Stomach (tissue), 9 donors: ENCODE data around the gene CPA3. TPM values are rescaled to one million over a fixed set of nuclear protein-coding genes. Genes with fewer than 3 reads are reported as not detected.

Source experiments
- DNase-seq, 2 donors: peaks; one replicate each; pipeline versions ENCODE4 v3.0.0 to v3.0.0-alpha.2; 2013 to 2019
- H3K27ac ChIP-seq, 5 donors: fragments of 200-600 bp in 4 of 5; sonication (generic) in 4 of 5; one replicate each; pipeline ENCODE4 v1.5.1; 2013 to 2019; ENCODE audit warnings: mild to moderate bottlenecking in 1 of 5, moderate library complexity in 1 of 5
- H3K27me3 ChIP-seq, 3 donors: fragments of 200-600 bp; sonication (generic); one replicate each; pipeline ENCODE4 v1.5.1; 2017 to 2019; ENCODE audit warnings: mixed run types in 1 of 3
- H3K36me3 ChIP-seq, 4 donors: fragments of 200-600 bp; sonication (generic); 1 replicate in 3 of 4; 2 replicates in 1 of 4; pipeline ENCODE4 v1.5.1; 2016 to 2019
- H3K4me1 ChIP-seq, 4 donors: fragments of 200-600 bp; sonication (generic); one replicate each; pipeline ENCODE4 v1.5.1; 2016 to 2019
- H3K4me3 ChIP-seq, 4 donors: fragments of 200-600 bp; sonication (generic) in 3 of 4; one replicate each; pipeline ENCODE4 v1.5.1; 2016 to 2019; ENCODE audit warnings: mild to moderate bottlenecking in 1 of 4
- H3K9me3 ChIP-seq, 4 donors: fragments of 200-600 bp; sonication (generic); one replicate each; pipeline ENCODE4 v1.5.1; 2016 to 2019
- EP300 ChIP-seq: sonication (generic); formaldehyde crosslinking; IDR thresholded peaks from one replicate; pipeline ENCODE4 v1.6.1; 2017; ENCODE audit warnings: antibody characterized with exemption
- POLR2A ChIP-seq, 4 donors: fragments of 450-650 bp; IDR thresholded peaks; one replicate each; pipeline ENCODE4 v1.6.1; 2016; ENCODE audit warnings: antibody characterized with exemption in 4 of 4, control low read depth in 2 of 4, mild to moderate bottlenecking in 1 of 4, moderate library complexity in 1 of 4
- POLR2AphosphoS5 ChIP-seq, 3 donors: sonication (generic); formaldehyde crosslinking; IDR thresholded peaks; one replicate each; pipeline ENCODE4 v1.6.1; 2016; ENCODE audit warnings: antibody characterized with exemption in 3 of 3
- WGBS, 5 donors: extraction: QIAGEN DNeasy Blood & Tissue Kit in 3 of 5; methylation state at CpG; one replicate each; pipeline versions ENCODE4 v1.1.5 to v1.1.7; 2013 to 2018; 5-methylcytosine and 5-hydroxymethylcytosine counted together
- intact Hi-C: fragments of 100-400 bp; cut with DNase I; formaldehyde crosslinking; loops from one replicate; pipeline ENCODE4 v1.15.1; 2023; ENCODE audit warnings: low total_unique reads
- polyA plus RNA-seq, 3 donors: library from polyadenylated mRNA; stranded (reverse); fragments of 200-250 nt; gene quantifications; one replicate each; pipeline ENCODE4 v1.2.3, GENCODE V29; 2013
- total RNA-seq, 5 donors: library from RNA; depleted of rRNA; stranded (reverse); fragments of >200 nt; gene quantifications; one replicate each; pipeline versions ENCODE4 v1.1.0 to v1.2.3, GENCODE V29; 2014 to 2016
- TF ChIP-seq, protein P1 (sequence below), 7 experiments: fragments of 450-650 bp in 4 of 7; fragments of 200-600 bp in 3 of 7; sonication (generic) in 3 of 7; IDR thresholded peaks; one replicate each; pipeline ENCODE4 v1.5.1; 2016 to 2019; ENCODE audit warnings: antibody characterized with exemption in 7 of 7, control low read depth in 2 of 7, mild to moderate bottlenecking in 1 of 7
- donor health status: healthy with polysubstance abuse.
- donor health status: Bipolar disorder and iron deficiency.
- donor health status: healthy.

Gene CPA3
- total and polyA plus RNA-seq, 8 donors = 1.1 to 29.6 (median 19.8) TPM; not detected in 3

DNA sequence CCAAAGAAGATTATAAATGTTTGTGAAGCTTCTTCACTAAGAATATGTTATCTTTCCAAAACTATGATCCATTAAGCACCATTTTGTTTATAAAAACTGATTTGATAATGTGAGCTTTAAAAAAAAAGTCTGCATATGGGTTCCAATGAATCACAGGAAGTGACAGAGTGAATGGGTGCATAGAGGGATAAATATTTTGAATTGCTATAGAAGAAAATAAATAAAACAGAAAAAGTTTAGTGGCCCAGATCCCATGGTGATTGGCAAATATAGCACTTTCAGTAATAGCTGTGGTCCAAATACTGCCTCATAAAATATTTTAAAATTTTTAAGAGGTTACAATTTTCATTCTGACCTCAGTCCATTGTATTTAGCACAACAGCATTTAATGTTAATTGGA, 19.2 kb downstream of the CPA3 start:
- H3K27me3 ChIP-seq = no peaks in the 10 kb centered on the region
- TF ChIP-seq EP300 (no peak), POLR2A (IDR thresholded peaks at IDR 0.05) (no peak), POLR2AphosphoS5 (IDR thresholded peaks at IDR 0.05) (no peak)
- TF ChIP-seq, protein P1, sequence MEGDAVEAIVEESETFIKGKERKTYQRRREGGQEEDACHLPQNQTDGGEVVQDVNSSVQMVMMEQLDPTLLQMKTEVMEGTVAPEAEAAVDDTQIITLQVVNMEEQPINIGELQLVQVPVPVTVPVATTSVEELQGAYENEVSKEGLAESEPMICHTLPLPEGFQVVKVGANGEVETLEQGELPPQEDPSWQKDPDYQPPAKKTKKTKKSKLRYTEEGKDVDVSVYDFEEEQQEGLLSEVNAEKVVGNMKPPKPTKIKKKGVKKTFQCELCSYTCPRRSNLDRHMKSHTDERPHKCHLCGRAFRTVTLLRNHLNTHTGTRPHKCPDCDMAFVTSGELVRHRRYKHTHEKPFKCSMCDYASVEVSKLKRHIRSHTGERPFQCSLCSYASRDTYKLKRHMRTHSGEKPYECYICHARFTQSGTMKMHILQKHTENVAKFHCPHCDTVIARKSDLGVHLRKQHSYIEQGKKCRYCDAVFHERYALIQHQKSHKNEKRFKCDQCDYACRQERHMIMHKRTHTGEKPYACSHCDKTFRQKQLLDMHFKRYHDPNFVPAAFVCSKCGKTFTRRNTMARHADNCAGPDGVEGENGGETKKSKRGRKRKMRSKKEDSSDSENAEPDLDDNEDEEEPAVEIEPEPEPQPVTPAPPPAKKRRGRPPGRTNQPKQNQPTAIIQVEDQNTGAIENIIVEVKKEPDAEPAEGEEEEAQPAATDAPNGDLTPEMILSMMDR (IDR thresholded peaks at IDR 0.05) = no peak
- no peak overlapping the region for H3K4me3 ChIP-seq
- H3K9me3 ChIP-seq = no peaks in the 10 kb centered on the region
- intact Hi-C loops = no loop called here
- H3K27ac ChIP-seq = no peak overlapping the region
- no peaks in the 10 kb centered on the region for H3K36me3 ChIP-seq
- peaks cover 0 to 11% (median 3%) of the 10 kb centered on the region in 4 donors for H3K4me1 ChIP-seq
- no peak for DNase-seq

DNA sequence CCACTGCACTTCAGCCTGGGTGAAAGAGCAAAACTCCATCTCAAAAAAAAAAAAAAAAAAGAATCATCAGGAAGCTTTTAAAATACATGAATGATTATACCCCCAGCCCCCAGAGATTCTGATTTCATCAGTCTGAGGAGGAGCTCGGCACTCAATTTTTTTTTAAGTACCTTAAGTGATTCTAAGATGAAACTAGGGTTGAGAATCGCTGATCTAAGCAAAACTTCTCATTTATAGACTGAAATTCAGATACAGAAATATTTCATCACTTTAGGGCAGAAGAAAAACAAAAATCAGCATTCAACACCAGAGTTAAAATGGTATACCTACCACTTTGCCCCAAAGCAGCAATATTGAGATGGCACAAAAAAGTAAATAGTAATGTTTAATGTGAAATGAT, 24.7 kb downstream of the CPA3 start:
- H3K27ac ChIP-seq = no peak overlapping the region
- intact Hi-C loops = no loop called here
- H3K4me1 ChIP-seq = no peaks in the 10 kb centered on the region
- H3K27me3 ChIP-seq = no peaks in the 10 kb centered on the region
- DNase-seq = no peak
- no peak overlapping the region for H3K4me3 ChIP-seq
- H3K9me3 ChIP-seq = no peaks in the 10 kb centered on the region
- no peaks in the 10 kb centered on the region for H3K36me3 ChIP-seq
- TF ChIP-seq POLR2AphosphoS5 (IDR thresholded peaks at IDR 0.05) (no peak), POLR2A (IDR thresholded peaks at IDR 0.05) (no peak)
- TF ChIP-seq, protein P1 (IDR thresholded peaks at IDR 0.05) = no peak
- 81 to 93% (median 86%) methylated on average over 2 of the region's 2 CpGs for WGBS, 5 donors

GRCh38 chr3:148896062-148896461, 31.0 kb downstream of the CPA3 start:
- TF ChIP-seq POLR2A (IDR thresholded peaks at IDR 0.05) = no peak
- no peak for TF ChIP-seq EP300
- TF ChIP-seq, protein P1 (IDR thresholded peaks at IDR 0.05) = no peak
- no peak for TF ChIP-seq POLR2AphosphoS5 (IDR thresholded peaks at IDR 0.05)
- Histone ChIP-seq H3K27ac (no peak overlapping the region), H3K9me3 (no peaks in the 10 kb centered on the region), H3K27me3 (no peaks in the 10 kb centered on the region), H3K4me1 (no peaks in the 10 kb centered on the region), H3K4me3 (no peak overlapping the region), H3K36me3 (no peaks in the 10 kb centered on the region)
- intact Hi-C loops = no loop called here
- 70 to 82% (median 77%) methylated on average over 3 of the region's 3 CpGs for WGBS, 5 donors
- DNase-seq = no peak

- no peak overlapping the region for H3K27ac ChIP-seq
- no peaks in the 10 kb centered on the region for H3K27me3 ChIP-seq
- no peaks in the 10 kb centered on the region for H3K4me1 ChIP-seq
- no peaks in the 10 kb centered on the region for H3K36me3 ChIP-seq
- no peak for DNase-seq
- no peaks in the 10 kb centered on the region for H3K9me3 ChIP-seq
- 71 to 86% (median 75%) methylated on average over 4 of the region's 4 CpGs for WGBS, 5 donors
- no peak overlapping the region for H3K4me3 ChIP-seq
- intact Hi-C loops = no loop called here
- TF ChIP-seq POLR2A (IDR thresholded peaks at IDR 0.05) = no peak
- no peak for TF ChIP-seq POLR2AphosphoS5 (IDR thresholded peaks at IDR 0.05)
- no peak for TF ChIP-seq EP300
These were observed 37.1 kb downstream of the CPA3 start for GRCh38 chr3:148901987-148902791.

DNA sequence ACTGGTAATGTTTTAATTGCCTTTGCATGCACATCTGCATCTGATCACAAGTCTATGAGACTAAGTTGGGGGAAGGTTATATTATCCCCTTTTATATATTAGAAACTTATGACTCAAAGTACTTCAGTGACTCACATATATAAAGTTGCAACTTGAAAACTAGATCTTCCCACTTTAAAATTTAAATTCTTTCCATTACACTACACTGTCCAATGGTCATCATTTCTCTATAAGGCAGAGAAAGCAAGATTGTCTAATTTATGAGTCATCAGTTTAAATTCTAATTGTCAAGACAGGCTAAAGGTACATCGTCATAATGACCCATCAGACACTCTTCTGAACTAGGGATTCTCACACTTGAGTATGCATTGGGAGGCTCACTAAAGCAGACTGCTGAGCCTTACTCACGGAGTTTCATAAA, 37.9 kb downstream of the CPA3 start:
- H3K36me3 ChIP-seq = no peaks in the 10 kb centered on the region
- intact Hi-C loops = no loop called here
- H3K27ac ChIP-seq = no peak overlapping the region
- no peaks in the 10 kb centered on the region for H3K4me1 ChIP-seq
- TF ChIP-seq, protein P1 (IDR thresholded peaks at IDR 0.05) = no peak
- TF ChIP-seq EP300 (no peak), POLR2AphosphoS5 (IDR thresholded peaks at IDR 0.05) (no peak), POLR2A (IDR thresholded peaks at IDR 0.05) (no peak)
- H3K9me3 ChIP-seq = no peaks in the 10 kb centered on the region
- WGBS, 5 donors = 87 to 90% (median 88%) methylated on average over 2 of the region's 2 CpGs
- no peaks in the 10 kb centered on the region for H3K27me3 ChIP-seq
- H3K4me3 ChIP-seq = no peak overlapping the region
- no peak for DNase-seq
